HepG2 (cell line): Measurements from ENCODE around the gene MEF2A. TPM values are rescaled to one million over a fixed set of nuclear protein-coding genes. Genes with fewer than 3 reads are reported as not detected.

Experiments
- ATAC-seq: fragments of 200-7000 bp; cut with Tn5 transposase; 3 replicates; pipeline ENCODE4 v1.9.1; 2020; ENCODE audit warnings: mild to moderate bottlenecking, moderate library complexity
- BruUV-seq: library from RNA; stranded (reverse); fragments of 400-500 nt; replicated peaks from 2 replicates; lab custom pipeline; 2021; lab: Mats Ljungman, UMichigan
- CTCF ChIA-PET: fragments of 300-600 bp; formaldehyde crosslinking; extraction: SDS; loops from one replicate; lab custom pipeline; 2021; ENCODE audit warnings: low total read pairs, inconsistent platforms, low intra/inter-chr PET ratio; lab: Yijun Ruan, JAX
- POLR2A ChIA-PET: fragments of 350-600 bp; sonication (Branson Sonifier 250); formaldehyde crosslinking; loops from one replicate; lab custom pipeline; 2020; ENCODE audit warnings: antibody characterized with exemption, inconsistent platforms; lab: Yijun Ruan, JAX
- DNase-seq: peaks from one replicate; pipeline ENCODE4 v3.0.0-alpha.2; 2015; ENCODE audit warnings: low spot score
- FAIRE-seq: peaks from 3 replicates; lab custom pipeline; 2011; peaks lifted over from hg19 to GRCh38; lab: Jason Lieb, UNC
- H2AFZ ChIP-seq: one replicate; pipeline ENCODE4 v1.6.1; 2011; ENCODE audit warnings: low read length, inconsistent platforms
- H3K27ac ChIP-seq: fragments of 300-600 bp; 3 replicates; pipeline ENCODE4 v1.8.0; 2011; ENCODE audit warnings: mixed run types, mild to moderate bottlenecking, mixed read lengths, low read length, inconsistent platforms; ENCODE audit not compliant: insufficient read depth; ENCODE audit errors: extremely low read length
- H3K27me3 ChIP-seq, 2 experiments: fragments of 200-600 bp in 1 of 2; 2 replicates in 1 of 2; 3 replicates in 1 of 2; pipeline versions ENCODE4 v1.6.0 to v1.8.0; 2011; ENCODE audit warnings: low read length in 2 of 2, mild to moderate bottlenecking in 2 of 2, moderate library complexity in 2 of 2, inconsistent platforms in 1 of 2; ENCODE audit not compliant: insufficient read depth in 2 of 2, control insufficient read depth in 1 of 2
- H3K36me3 ChIP-seq, 2 experiments: fragments of 200-600 bp in 1 of 2; replicated peaks in 1 of 2; 2 replicates in 1 of 2; 3 replicates in 1 of 2; pipeline versions ENCODE4 v1.5.1 to v1.8.0; 2011; ENCODE audit warnings: low read length in 2 of 2, inconsistent platforms in 1 of 2; ENCODE audit not compliant: insufficient read depth in 2 of 2, control insufficient read depth in 1 of 2
- H3K4me1 ChIP-seq: 2 replicates; pipeline ENCODE4 v1.5.1; 2012; ENCODE audit warnings: low read length, inconsistent platforms; ENCODE audit not compliant: insufficient read depth
- H3K4me2 ChIP-seq: 2 replicates; pipeline ENCODE4 v1.6.0; 2011; ENCODE audit warnings: low read depth, low read length, inconsistent platforms
- H3K4me3 ChIP-seq, 3 experiments: fragments of 200-600 bp in 1 of 3; sonication (generic), shearing (Covaris generic) in 1 of 3; replicated peaks in 1 of 3; 2 replicates each; pipeline ENCODE4 v1.5.1; 2011 to 2016; ENCODE audit warnings: low read length in 3 of 3, inconsistent platforms in 2 of 3, low read depth in 2 of 3, mild to moderate bottlenecking in 2 of 3, control low read depth in 1 of 3, mixed read lengths in 1 of 3; ENCODE audit not compliant: insufficient read depth in 1 of 3
- H3K79me2 ChIP-seq: one replicate; pipeline ENCODE4 v1.6.1; 2011; ENCODE audit warnings: low read length, inconsistent platforms; ENCODE audit not compliant: insufficient read depth
- H3K9ac ChIP-seq: 2 replicates; pipeline ENCODE4 v1.6.0; 2011; ENCODE audit warnings: mild to moderate bottlenecking, low read depth, low read length, inconsistent platforms; ENCODE audit not compliant: insufficient read depth
- H3K9me3 ChIP-seq: 2 replicates; pipeline ENCODE4 v1.5.1; 2012; ENCODE audit warnings: mild to moderate bottlenecking, low read length
- H4K20me1 ChIP-seq: 2 replicates; pipeline ENCODE4 v1.6.0; 2011; ENCODE audit warnings: inconsistent platforms, mild to moderate bottlenecking, low read length, moderate library complexity; ENCODE audit not compliant: insufficient read depth
- ADNP ChIP-seq: sonication (generic); formaldehyde crosslinking; IDR thresholded peaks from 2 replicates; pipeline ENCODE4 v1.4.0; 2020; ENCODE audit warnings: missing genetic modification reagents
- DPF2 ChIP-seq: sonication (generic); formaldehyde crosslinking; IDR thresholded peaks from 2 replicates; pipeline ENCODE4 v1.4.0; 2020; ENCODE audit warnings: mild to moderate bottlenecking, low read depth, missing genetic modification reagents, borderline replicate concordance
- NFATC3 ChIP-seq: sonication (generic); formaldehyde crosslinking; IDR thresholded peaks from 2 replicates; pipeline ENCODE4 v1.5.1; 2020; ENCODE audit warnings: mild to moderate bottlenecking, missing genetic modification reagents
- PAWR ChIP-seq: sonication (generic); formaldehyde crosslinking; IDR thresholded peaks from 2 replicates; pipeline ENCODE4 v1.4.0; 2020; ENCODE audit warnings: missing genetic modification reagents, mild to moderate bottlenecking, borderline replicate concordance
- SMARCC2 ChIP-seq: fragments of 450-650 bp; IDR thresholded peaks from 2 replicates; pipeline ENCODE4 v1.6.1; 2017; ENCODE audit warnings: antibody characterized with exemption, mild to moderate bottlenecking
- TIGD3 ChIP-seq: sonication (generic); formaldehyde crosslinking; IDR thresholded peaks from 2 replicates; pipeline ENCODE4 v1.5.1; 2020; ENCODE audit warnings: mild to moderate bottlenecking, missing genetic modification reagents, borderline replicate concordance
- ZBED4 ChIP-seq: sonication (generic); formaldehyde crosslinking; IDR thresholded peaks from 2 replicates; pipeline ENCODE4 v1.4.0; 2020; ENCODE audit warnings: missing genetic modification reagents, borderline replicate concordance
- ZNF549 ChIP-seq: sonication (generic); formaldehyde crosslinking; IDR thresholded peaks from 2 replicates; pipeline ENCODE4 v1.5.0; 2020; ENCODE audit warnings: missing genetic modification reagents
- ZNF564 ChIP-seq: sonication (generic); formaldehyde crosslinking; IDR thresholded peaks from 2 replicates; pipeline ENCODE4 v1.8.1; 2023; ENCODE audit warnings: mild to moderate bottlenecking, missing genetic modification reagents
- ZSCAN12 ChIP-seq: sonication (generic); formaldehyde crosslinking; IDR thresholded peaks from 2 replicates; pipeline ENCODE4 v1.9.0; 2021; ENCODE audit warnings: mild to moderate bottlenecking, missing genetic modification reagents
- WGBS: methylation state at CpG from one replicate; pipeline ENCODE4 v1.1.6; 2017; ENCODE audit warnings: low lambda C conversion rate; 5-methylcytosine and 5-hydroxymethylcytosine counted together
- in situ Hi-C: cut with HindIII; loops from 2 replicates; pipeline ENCODE4 v1.10.0; 2017; ENCODE audit warnings: low pct_unique_long_range_greater_than_20kb; ENCODE audit not compliant: extremely low pct_ligation_motif_present
- intact Hi-C: fragments of 100-400 bp; cut with micrococcal nuclease; formaldehyde crosslinking; loops from one replicate; pipeline ENCODE4 v1.10.0; 2022; ENCODE audit not compliant: unreplicated experiment
- polyA plus RNA-seq, 8 experiments: library from polyadenylated mRNA; depleted of rRNA in 3 of 8; stranded (reverse) in 7 of 8; unstranded in 1 of 8; fragments of >200 nt; fragmentation: Illumina TruSeq in 4 of 8; extraction: Trizol in 4 of 8; gene quantifications; 2 replicates each; pipeline versions ENCODE4 v1.2.1 to v1.2.3, GENCODE V29; 2011 to 2016; ENCODE audit warnings: low read depth in 4 of 8, missing spikeins in 1 of 8, mixed read lengths in 1 of 8; ENCODE audit not compliant: insufficient read depth in 1 of 8
- total RNA-seq, 5 experiments: library from RNA; depleted of rRNA; stranded (reverse); fragments of >200 nt; fragmentation: Illumina TruSeq; extraction: Trizol; gene quantifications; 2 replicates each; pipeline ENCODE4 v1.2.3, GENCODE V29; 2016; ENCODE audit warnings: low read depth in 1 of 5

Gene MEF2A
- total and polyA plus RNA-seq, 2 of the 13 experiments (the other 11 are each of a cell fraction or from before 2014, with no cell fraction given) = 15.2 to 24.4 TPM

GRCh38 chr15:99537344-99537743, 28.4 kb upstream of the MEF2A start (continued):
- TF ChIP-seq PAWR (CRISPR knock-in tag) (no peak), ZNF549 (CRISPR knock-in tag) (no peak)

- no peaks in the 10 kb centered on the region for H3K4me1 ChIP-seq
- ChIA-PET CTCF (no interaction called here), POLR2A (no interaction called here)
- 0% methylated on average over 1 of the region's 1 CpG for WGBS
- H4K20me1 ChIP-seq = no peaks in the 10 kb centered on the region
- intact Hi-C loops = no loop called here
- FAIRE-seq (no peak), ATAC-seq (no peak), DNase-seq (no peak)
- H3K4me2 ChIP-seq = no peak overlapping the region
- no TSS peak for BruUV-seq
- H3K27ac ChIP-seq = no peak overlapping the region
- no peaks in the 10 kb centered on the region for H3K9me3 ChIP-seq
- H3K27me3 ChIP-seq = peaks cover 0 to 1% of the 10 kb centered on the region in 2 experiments; a peak in 1 of 5 replicates
- in situ Hi-C loops = no loop called here
- no peak for TF ChIP-seq ZBED4 (CRISPR knock-in tag)
- TF ChIP-seq TIGD3 (CRISPR knock-in tag) = no peak
- no peak for TF ChIP-seq SMARCC2
- no peak for TF ChIP-seq ADNP (CRISPR knock-in tag)
- TF ChIP-seq NFATC3 (CRISPR knock-in tag) = no peak
- no peak for TF ChIP-seq ZNF564
- no peak for TF ChIP-seq DPF2 (CRISPR knock-in tag)
- no peak for TF ChIP-seq ZSCAN12 (CRISPR knock-in tag)
- TF ChIP-seq, all 625 proteins: peak for 0
- H3K4me3 ChIP-seq = no peak overlapping the region
- H3K36me3 ChIP-seq = no peaks in the 10 kb centered on the region
- no peaks in the 10 kb centered on the region for H3K79me2 ChIP-seq
- no peak overlapping the region for H2AFZ ChIP-seq
- no peak overlapping the region for H3K9ac ChIP-seq
Observed at GRCh38 chr15:99538261-99538660, 27.5 kb upstream of the MEF2A start.
